ENCODE data around the gene KCTD12.

The KCTD12 gene

GRCh38 chr13:76882431-76882830 lies 3.8 kb downstream of the KCTD12 start:
- DNase-seq (ENCODE audit: low spot score in 2 of 2) (no peak), ATAC-seq (ENCODE audit: low read depth) (no peak)
- Mint-ChIP-seq H3K27me3 (peaks cover 3% of the 10 kb centered on the region), H3K9me3 (peaks cover 2% of the 10 kb centered on the region), H3K4me1 (peaks cover 25% of the 10 kb centered on the region), H3K36me3 (peaks cover 4% of the 10 kb centered on the region), H3K27ac (no peak overlapping the region), H3K4me3 (no peak overlapping the region)

- H3K4me3 Mint-ChIP-seq = peak overlapping the region; percentile 76
- peaks cover 23% of the 10 kb centered on the region for H3K4me1 Mint-ChIP-seq
- peaks cover 3% of the 10 kb centered on the region for H3K27me3 Mint-ChIP-seq
- no peak for ATAC-seq (ENCODE audit: low read depth)
- no peak for DNase-seq (ENCODE audit: low spot score in 2 of 2)
- H3K9me3 Mint-ChIP-seq = peaks cover 2% of the 10 kb centered on the region
- H3K27ac Mint-ChIP-seq = no peak overlapping the region
- H3K36me3 Mint-ChIP-seq = peaks cover 4% of the 10 kb centered on the region
Measured at GRCh38 chr13:76879883-76880270, 6.3 kb downstream of the KCTD12 start.

- H3K27me3 Mint-ChIP-seq = peaks cover 3% of the 10 kb centered on the region
- DNase-seq (ENCODE audit: low spot score in 2 of 2) (peak in 1 of 2 donors; percentile 31), ATAC-seq (ENCODE audit: low read depth) (peak; percentile 95)
- peak overlapping the region; percentile 76 for H3K4me3 Mint-ChIP-seq
- peaks cover 4% of the 10 kb centered on the region for H3K36me3 Mint-ChIP-seq
- peaks cover 2% of the 10 kb centered on the region for H3K9me3 Mint-ChIP-seq
- H3K4me1 Mint-ChIP-seq = peaks cover 21% of the 10 kb centered on the region
- H3K27ac Mint-ChIP-seq = no peak overlapping the region
Measured at GRCh38 chr13:76879203-76879882, 6.9 kb downstream of the KCTD12 start.

GRCh38 chr13:76878043-76878442 lies 8.2 kb downstream of the KCTD12 start:
- no peak for ATAC-seq (ENCODE audit: low read depth)
- Mint-ChIP-seq H3K9me3 (peaks cover 2% of the 10 kb centered on the region), H3K4me1 (peaks cover 21% of the 10 kb centered on the region), H3K27ac (no peak overlapping the region), H3K4me3 (no peak overlapping the region), H3K27me3 (peaks cover 3% of the 10 kb centered on the region), H3K36me3 (peaks cover 4% of the 10 kb centered on the region)
- no peak for DNase-seq (ENCODE audit: low spot score in 2 of 2)

GRCh38 chr13:76875271-76875815 lies 10.9 kb downstream of the KCTD12 start:
- no peak overlapping the region for H3K4me3 Mint-ChIP-seq
- no peak for DNase-seq (ENCODE audit: low spot score in 2 of 2)
- peaks cover 4% of the 10 kb centered on the region for H3K36me3 Mint-ChIP-seq
- H3K4me1 Mint-ChIP-seq = peaks cover 21% of the 10 kb centered on the region
- no peak for ATAC-seq (ENCODE audit: low read depth)
- H3K27ac Mint-ChIP-seq = no peak overlapping the region
- H3K27me3 Mint-ChIP-seq = peaks cover 6% of the 10 kb centered on the region
- H3K9me3 Mint-ChIP-seq = peaks cover 2% of the 10 kb centered on the region

- DNase-seq (ENCODE audit: low spot score in 2 of 2) (no peak), ATAC-seq (ENCODE audit: low read depth) (peak; percentile 49)
- no peak overlapping the region for H3K4me3 Mint-ChIP-seq
- H3K9me3 Mint-ChIP-seq = peaks cover 2% of the 10 kb centered on the region
- H3K27me3 Mint-ChIP-seq = peaks cover 12% of the 10 kb centered on the region
- H3K27ac Mint-ChIP-seq = no peak overlapping the region
- peaks cover 4% of the 10 kb centered on the region for H3K36me3 Mint-ChIP-seq
- peaks cover 16% of the 10 kb centered on the region for H3K4me1 Mint-ChIP-seq
Measured at GRCh38 chr13:76874479-76874878, 11.7 kb downstream of the KCTD12 start.

GRCh38 chr13:76873445-76873844 lies 12.8 kb downstream of the KCTD12 start:
- Mint-ChIP-seq H3K27ac (no peak overlapping the region), H3K27me3 (peaks cover 15% of the 10 kb centered on the region), H3K4me3 (no peak overlapping the region), H3K4me1 (peaks cover 12% of the 10 kb centered on the region), H3K9me3 (peaks cover 2% of the 10 kb centered on the region), H3K36me3 (peaks cover 4% of the 10 kb centered on the region)
- DNase-seq (ENCODE audit: low spot score in 2 of 2) (no peak), ATAC-seq (ENCODE audit: low read depth) (no peak)

- no peak for DNase-seq (ENCODE audit: low spot score in 2 of 2)
- H3K36me3 Mint-ChIP-seq = no peaks in the 10 kb centered on the region
- peaks cover 13% of the 10 kb centered on the region for H3K27me3 Mint-ChIP-seq
- no peak overlapping the region for H3K4me3 Mint-ChIP-seq
- peaks cover 8% of the 10 kb centered on the region for H3K4me1 Mint-ChIP-seq
- H3K9me3 Mint-ChIP-seq = no peaks in the 10 kb centered on the region
- H3K27ac Mint-ChIP-seq = no peak overlapping the region
- no peak for ATAC-seq (ENCODE audit: low read depth)
Measured at GRCh38 chr13:76872675-76873074, 13.5 kb downstream of the KCTD12 start.

- Mint-ChIP-seq H3K4me3 (no peak overlapping the region), H3K36me3 (no peaks in the 10 kb centered on the region), H3K27ac (no peak overlapping the region), H3K4me1 (peaks cover 8% of the 10 kb centered on the region), H3K9me3 (no peaks in the 10 kb centered on the region), H3K27me3 (peaks cover 15% of the 10 kb centered on the region)
- ATAC-seq (ENCODE audit: low read depth) (no peak), DNase-seq (ENCODE audit: low spot score in 2 of 2) (no peak)
Measured at GRCh38 chr13:76871432-76871831, 14.8 kb downstream of the KCTD12 start.

GRCh38 chr13:76868371-76868770 lies 17.8 kb downstream of the KCTD12 start:
- Mint-ChIP-seq H3K36me3 (no peaks in the 10 kb centered on the region), H3K27me3 (peaks cover 25% of the 10 kb centered on the region), H3K4me3 (no peak overlapping the region), H3K9me3 (no peaks in the 10 kb centered on the region), H3K27ac (no peak overlapping the region), H3K4me1 (no peaks in the 10 kb centered on the region)
- no peak for ATAC-seq (ENCODE audit: low read depth)
- DNase-seq (ENCODE audit: low spot score in 2 of 2) = no peak

GRCh38 chr13:76865996-76866503 lies 20.2 kb downstream of the KCTD12 start:
- ATAC-seq (ENCODE audit: low read depth) (no peak), DNase-seq (ENCODE audit: low spot score in 2 of 2) (no peak)
- Mint-ChIP-seq H3K9me3 (no peaks in the 10 kb centered on the region), H3K4me3 (no peak overlapping the region), H3K27me3 (peaks cover 21% of the 10 kb centered on the region), H3K36me3 (no peaks in the 10 kb centered on the region), H3K4me1 (no peaks in the 10 kb centered on the region), H3K27ac (no peak overlapping the region)

- DNase-seq (ENCODE audit: low spot score in 2 of 2) (no peak), ATAC-seq (ENCODE audit: low read depth) (no peak)
- H3K9me3 Mint-ChIP-seq = peaks cover under 1% of the 10 kb centered on the region
- no peak overlapping the region for H3K4me3 Mint-ChIP-seq
- no peaks in the 10 kb centered on the region for H3K4me1 Mint-ChIP-seq
- no peak overlapping the region for H3K27ac Mint-ChIP-seq
- peaks cover 19% of the 10 kb centered on the region for H3K27me3 Mint-ChIP-seq
- no peaks in the 10 kb centered on the region for H3K36me3 Mint-ChIP-seq
Measured at GRCh38 chr13:76865109-76865508, 21.1 kb downstream of the KCTD12 start.

- H3K27me3 Mint-ChIP-seq = peaks cover 13% of the 10 kb centered on the region
- no peaks in the 10 kb centered on the region for H3K4me1 Mint-ChIP-seq
- no peak for ATAC-seq (ENCODE audit: low read depth)
- no peaks in the 10 kb centered on the region for H3K36me3 Mint-ChIP-seq
- H3K27ac Mint-ChIP-seq = no peak overlapping the region
- H3K4me3 Mint-ChIP-seq = no peak overlapping the region
- peaks cover 2% of the 10 kb centered on the region for H3K9me3 Mint-ChIP-seq
- no peak for DNase-seq (ENCODE audit: low spot score in 2 of 2)
Measured at GRCh38 chr13:76864259-76864658, 21.9 kb downstream of the KCTD12 start.

GRCh38 chr13:76863022-76863421 lies 23.2 kb downstream of the KCTD12 start:
- Mint-ChIP-seq H3K4me3 (no peak overlapping the region), H3K27ac (no peak overlapping the region), H3K9me3 (peaks cover 4% of the 10 kb centered on the region), H3K4me1 (no peaks in the 10 kb centered on the region), H3K36me3 (no peaks in the 10 kb centered on the region), H3K27me3 (peaks cover 12% of the 10 kb centered on the region)
- ATAC-seq (ENCODE audit: low read depth) (no peak), DNase-seq (ENCODE audit: low spot score in 2 of 2) (no peak)

GRCh38 chr13:76861859-76862258 lies 24.3 kb downstream of the KCTD12 start:
- Mint-ChIP-seq H3K4me1 (no peaks in the 10 kb centered on the region), H3K36me3 (peaks cover 2% of the 10 kb centered on the region), H3K27me3 (peaks cover 12% of the 10 kb centered on the region), H3K9me3 (peaks cover 4% of the 10 kb centered on the region), H3K4me3 (no peak overlapping the region), H3K27ac (no peak overlapping the region)
- DNase-seq (ENCODE audit: low spot score in 2 of 2) (no peak), ATAC-seq (ENCODE audit: low read depth) (no peak)
